Lower lobe of right lung (tissue), 2 donors: Measurements from ENCODE around the gene SH3BGRL2. TPM values are rescaled to one million over a fixed set of nuclear protein-coding genes. Genes with fewer than 3 reads are reported as not detected.

Source experiments
- ATAC-seq, 2 donors: fragments of 200-7000 bp; cut with Tn5 transposase; one replicate each; pipeline ENCODE4 v1.9.1; 2020 to 2022; ENCODE audit warnings: mild to moderate bottlenecking in 2 of 2, moderate library complexity in 2 of 2
- DNase-seq: peaks from one replicate; pipeline ENCODE4 v3.0.0-alpha.2; 2020
- H3K27ac ChIP-seq: fragments of 200-600 bp; one replicate; pipeline ENCODE4 v1.8.0; 2022
- H3K27me3 ChIP-seq: fragments of 200-600 bp; one replicate; pipeline ENCODE4 v1.8.0; 2022; ENCODE audit warnings: low read depth
- H3K36me3 ChIP-seq: fragments of 200-600 bp; one replicate; pipeline ENCODE4 v1.8.0; 2022; ENCODE audit warnings: mild to moderate bottlenecking
- H3K4me1 ChIP-seq: fragments of 200-600 bp; one replicate; pipeline ENCODE4 v1.8.0; 2022
- H3K4me3 ChIP-seq: fragments of 200-600 bp; one replicate; pipeline ENCODE4 v1.8.0; 2022; ENCODE audit warnings: mild to moderate bottlenecking
- H3K9me3 ChIP-seq: fragments of 200-600 bp; one replicate; pipeline ENCODE4 v1.8.0; 2022
- CTCF ChIP-seq: fragments of 200-600 bp; IDR thresholded peaks from one replicate; pipeline ENCODE4 v1.8.0; 2022; ENCODE audit warnings: antibody characterized with exemption, mild to moderate bottlenecking
- intact Hi-C: fragments of 100-400 bp; cut with DNase I; formaldehyde crosslinking; loops from one replicate; pipeline ENCODE4 v1.11.0; 2022
- total RNA-seq: library from RNA; stranded (reverse); fragmentation: NEBNext Ultra II Directional; extraction: Animal tissue kit (Norgen Biotek cat#: 25700); gene quantifications from one replicate; pipeline ENCODE4 v1.2.1, GENCODE V29; 2021
- donor health status: DM: no; HTN: yes; CAD: no; lungs with severe emphysema.

SH3BGRL2 gene
- total RNA-seq, 1 donor from 2014 or later, result 28.9 TPM

- no peaks in the 10 kb centered on the region for H3K27me3 ChIP-seq
- H3K36me3 ChIP-seq, result no peaks in the 10 kb centered on the region
- H3K9me3 ChIP-seq, result no peaks in the 10 kb centered on the region
- H3K4me3 ChIP-seq, result no peak overlapping the region
- intact Hi-C loops, result no loop called here
- H3K4me1 ChIP-seq, result peaks cover 6% of the 10 kb centered on the region
- DNase-seq (no peak), ATAC-seq (no peak)
- H3K27ac ChIP-seq, result no peak overlapping the region
- no peak for TF ChIP-seq CTCF
These were observed 5.4 kb upstream of the SH3BGRL2 start for GRCh38 chr6:79625746-79626145.

GRCh38 chr6:79626811-79627210, 4.3 kb upstream of the SH3BGRL2 start:
- no peak for ATAC-seq
- intact Hi-C loops, result no loop called here
- H3K27me3 ChIP-seq, result no peaks in the 10 kb centered on the region

GRCh38 chr6:79627422-79627821, 3.7 kb upstream of the SH3BGRL2 start:
- TF ChIP-seq CTCF, result no peak
- DNase-seq, result no peak
- no peak overlapping the region for H3K4me3 ChIP-seq
- no peaks in the 10 kb centered on the region for H3K36me3 ChIP-seq
- no peak overlapping the region for H3K27ac ChIP-seq
- H3K27me3 ChIP-seq, result no peaks in the 10 kb centered on the region
- intact Hi-C loops, result no loop called here
- no peak for ATAC-seq
- H3K9me3 ChIP-seq, result no peaks in the 10 kb centered on the region
- H3K4me1 ChIP-seq, result peaks cover 7% of the 10 kb centered on the region

More at GRCh38 chr6:79626811-79627210, 4.3 kb upstream of the SH3BGRL2 start:
- Histone ChIP-seq H3K27ac (no peak overlapping the region), H3K9me3 (no peaks in the 10 kb centered on the region), H3K4me3 (no peak overlapping the region), H3K36me3 (no peaks in the 10 kb centered on the region), H3K4me1 (peaks cover 7% of the 10 kb centered on the region)
- no peak for TF ChIP-seq CTCF
- DNase-seq, result no peak

GRCh38 chr6:79628466-79629288, 2.5 kb upstream of the SH3BGRL2 start:
- no peak for TF ChIP-seq CTCF
- no peak for DNase-seq
- intact Hi-C loops, result no loop called here
- ATAC-seq, result no peak
- no peak overlapping the region for H3K4me3 ChIP-seq
- no peaks in the 10 kb centered on the region for H3K36me3 ChIP-seq
- no peak overlapping the region for H3K27ac ChIP-seq
- no peaks in the 10 kb centered on the region for H3K9me3 ChIP-seq
- no peaks in the 10 kb centered on the region for H3K27me3 ChIP-seq
- H3K4me1 ChIP-seq, result peaks cover 7% of the 10 kb centered on the region

GRCh38 chr6:79630380-79630882, 698 bp upstream of the SH3BGRL2 start:
- Histone ChIP-seq H3K4me1 (peaks cover 16% of the 10 kb centered on the region), H3K27me3 (no peaks in the 10 kb centered on the region), H3K9me3 (no peaks in the 10 kb centered on the region), H3K4me3 (peak overlapping the region; percentile 73), H3K36me3 (no peaks in the 10 kb centered on the region), H3K27ac (peak overlapping the region; percentile 82)
- DNase-seq (no peak), ATAC-seq (no peak)
- intact Hi-C loops, result no loop called here
- no peak for TF ChIP-seq CTCF
